ACC112 (cell line): ENCODE data around the gene LIMCH1.

Experiments
- H2AFZ ChIP-seq: fragments of 200-600 bp; sonication (generic); one replicate; pipeline ENCODE4 v1.6.0; 2017; ENCODE audit warnings: antibody characterized with exemption, low read length; ENCODE audit not compliant: unreplicated experiment
- H3K27ac ChIP-seq: fragments of 200-600 bp; sonication (generic); 2 replicates; pipeline ENCODE4 v1.5.1; 2014; ENCODE audit warnings: low read depth, mild to moderate bottlenecking, antibody characterized with exemption, low read length, moderate library complexity
- H3K27me3 ChIP-seq: fragments of 200-600 bp; sonication (generic); 2 replicates; pipeline ENCODE4 v1.6.1; 2014; ENCODE audit warnings: mild to moderate bottlenecking, antibody characterized with exemption, low read length, moderate library complexity, mixed read lengths; ENCODE audit not compliant: insufficient read depth
- H3K36me3 ChIP-seq: fragments of 200-600 bp; sonication (generic); 2 replicates; pipeline ENCODE4 v1.6.1; 2016; ENCODE audit warnings: mild to moderate bottlenecking, antibody characterized with exemption, low read length, moderate library complexity, mixed read lengths; ENCODE audit not compliant: insufficient read depth
- H3K4me1 ChIP-seq: fragments of 200-600 bp; sonication (generic); one replicate; pipeline ENCODE4 v1.6.1; 2016; ENCODE audit warnings: low read length, mixed read lengths; ENCODE audit not compliant: insufficient read depth, unreplicated experiment, control insufficient read depth
- H3K4me3 ChIP-seq: fragments of 200-600 bp; sonication (generic); 2 replicates; pipeline ENCODE4 v1.5.1; 2014; ENCODE audit warnings: mild to moderate bottlenecking, low read depth, low read length
- H3K79me2 ChIP-seq: fragments of 200-600 bp; sonication (generic); one replicate; pipeline ENCODE4 v1.6.0; 2016; ENCODE audit warnings: low read length; ENCODE audit not compliant: control insufficient read depth, unreplicated experiment, insufficient read depth

LIMCH1 gene

GRCh38 chr4:41567186-41567585 lies 29.2 kb downstream of the LIMCH1 start:
- Histone ChIP-seq H3K79me2 (no peaks in the 10 kb centered on the region), H3K36me3 (no peaks in the 10 kb centered on the region), H3K4me1 (no peaks in the 10 kb centered on the region), H3K4me3 (no peak overlapping the region), H3K27ac (no peak overlapping the region), H2AFZ (no peak overlapping the region), H3K27me3 (peaks cover 3% of the 10 kb centered on the region; the same call in 1 of the 2 replicates)

- Histone ChIP-seq H3K79me2 (no peaks in the 10 kb centered on the region), H3K36me3 (no peaks in the 10 kb centered on the region), H3K4me3 (no peak overlapping the region), H3K4me1 (no peaks in the 10 kb centered on the region), H2AFZ (no peak overlapping the region), H3K27me3 (peaks cover 3% of the 10 kb centered on the region; the same call in 1 of the 2 replicates), H3K27ac (no peak overlapping the region)
Measured at GRCh38 chr4:41568363-41568762, 30.4 kb downstream of the LIMCH1 start.

GRCh38 chr4:41569961-41570360 lies 32.0 kb downstream of the LIMCH1 start:
- Histone ChIP-seq H3K36me3 (no peaks in the 10 kb centered on the region), H2AFZ (no peak overlapping the region), H3K4me1 (no peaks in the 10 kb centered on the region), H3K27me3 (no peaks in the 10 kb centered on the region; the same call in 1 of the 2 replicates), H3K27ac (no peak overlapping the region), H3K79me2 (no peaks in the 10 kb centered on the region), H3K4me3 (no peak overlapping the region)

- Histone ChIP-seq H3K27ac (no peak overlapping the region), H3K4me1 (no peaks in the 10 kb centered on the region), H2AFZ (no peak overlapping the region), H3K36me3 (no peaks in the 10 kb centered on the region), H3K79me2 (no peaks in the 10 kb centered on the region), H3K4me3 (no peak overlapping the region), H3K27me3 (no peaks in the 10 kb centered on the region; the same call in 1 of the 2 replicates)
Measured at GRCh38 chr4:41571422-41571821, 33.5 kb downstream of the LIMCH1 start.

- Histone ChIP-seq H3K36me3 (no peaks in the 10 kb centered on the region), H3K27ac (no peak overlapping the region), H3K27me3 (no peaks in the 10 kb centered on the region; the same call in 1 of the 2 replicates), H2AFZ (no peak overlapping the region), H3K4me3 (peak overlapping the region; percentile 26; the same call in 1 of the 2 replicates), H3K4me1 (no peaks in the 10 kb centered on the region), H3K79me2 (no peaks in the 10 kb centered on the region)
Measured at GRCh38 chr4:41572516-41572915, 34.6 kb downstream of the LIMCH1 start.

- H3K4me1 ChIP-seq, result no peaks in the 10 kb centered on the region
- H3K27ac ChIP-seq, result no peak overlapping the region
- no peaks in the 10 kb centered on the region; the same call in 1 of the 2 replicates for H3K27me3 ChIP-seq
- no peaks in the 10 kb centered on the region for H3K79me2 ChIP-seq
- no peaks in the 10 kb centered on the region for H3K36me3 ChIP-seq
- H2AFZ ChIP-seq, result no peak overlapping the region
- H3K4me3 ChIP-seq, result peak overlapping the region; percentile 26; the same call in 1 of the 2 replicates
Measured at GRCh38 chr4:41572956-41573355, 35.0 kb downstream of the LIMCH1 start.

- no peaks in the 10 kb centered on the region for H3K36me3 ChIP-seq
- no peak overlapping the region for H3K4me3 ChIP-seq
- H3K79me2 ChIP-seq, result no peaks in the 10 kb centered on the region
- no peak overlapping the region for H2AFZ ChIP-seq
- no peaks in the 10 kb centered on the region for H3K4me1 ChIP-seq
- H3K27me3 ChIP-seq, result no peaks in the 10 kb centered on the region; the same call in 1 of the 2 replicates
- no peak overlapping the region for H3K27ac ChIP-seq
Measured at GRCh38 chr4:41573502-41574001, 35.6 kb downstream of the LIMCH1 start.

GRCh38 chr4:41575207-41575606 lies 37.2 kb downstream of the LIMCH1 start:
- peak overlapping the region; percentile 27; the same call in 1 of the 2 replicates for H3K27ac ChIP-seq
- no peak overlapping the region for H3K4me3 ChIP-seq
- no peaks in the 10 kb centered on the region for H3K27me3 ChIP-seq

GRCh38 chr4:41575665-41576064 lies 37.7 kb downstream of the LIMCH1 start:
- H3K36me3 ChIP-seq, result no peaks in the 10 kb centered on the region
- no peaks in the 10 kb centered on the region for H3K27me3 ChIP-seq
- no peak overlapping the region for H3K4me3 ChIP-seq
- peak overlapping the region; percentile 27; the same call in 1 of the 2 replicates for H3K27ac ChIP-seq
- H3K4me1 ChIP-seq, result no peaks in the 10 kb centered on the region
- H3K79me2 ChIP-seq, result no peaks in the 10 kb centered on the region
- no peak overlapping the region for H2AFZ ChIP-seq

More at GRCh38 chr4:41575207-41575606, 37.2 kb downstream of the LIMCH1 start:
- no peak overlapping the region for H2AFZ ChIP-seq
- H3K79me2 ChIP-seq, result no peaks in the 10 kb centered on the region
- H3K4me1 ChIP-seq, result no peaks in the 10 kb centered on the region
- H3K36me3 ChIP-seq, result no peaks in the 10 kb centered on the region

GRCh38 chr4:41579043-41579442 lies 41.1 kb downstream of the LIMCH1 start:
- H3K79me2 ChIP-seq, result no peaks in the 10 kb centered on the region
- no peaks in the 10 kb centered on the region for H3K4me1 ChIP-seq
- no peaks in the 10 kb centered on the region for H3K27me3 ChIP-seq
- H2AFZ ChIP-seq, result no peak overlapping the region
- H3K36me3 ChIP-seq, result no peaks in the 10 kb centered on the region
- no peak overlapping the region for H3K27ac ChIP-seq
- H3K4me3 ChIP-seq, result no peak overlapping the region

- Histone ChIP-seq H3K27me3 (no peaks in the 10 kb centered on the region), H3K36me3 (no peaks in the 10 kb centered on the region), H3K4me1 (no peaks in the 10 kb centered on the region), H2AFZ (no peak overlapping the region), H3K79me2 (no peaks in the 10 kb centered on the region), H3K4me3 (no peak overlapping the region), H3K27ac (no peak overlapping the region)
Measured at GRCh38 chr4:41579526-41579925, 41.6 kb downstream of the LIMCH1 start.
